ENCODE measurements around the gene ADCY3. TPM values are rescaled to one million over a fixed set of nuclear protein-coding genes. Genes with fewer than 3 reads are reported as not detected.

The ADCY3 gene
- total and polyA plus RNA-seq, 9 of the 15 experiments (the other 6 are each of a cell fraction or from before 2014, with no cell fraction given), result 1.5 to 54.8 (median 26.3) TPM

- FAIRE-seq, result no peak
- Histone ChIP-seq H3K27me3 (ENCODE audit: control insufficient read depth in 2 of 2, insufficient read depth in 2 of 2, low read length in 2 of 2) (no peaks in the 10 kb centered on the region), H3K9ac (ENCODE audit: insufficient read depth in 1 of 2, low read depth in 2 of 2, low read length in 2 of 2) (no peak overlapping the region), H3K4me1 (replicated peaks in 1 of 2; ENCODE audit: control insufficient read depth in 2 of 2, insufficient read depth in 2 of 2, low read length in 2 of 2) (peaks cover 0 to 5% of the 10 kb centered on the region in 2 experiments; a peak in 2 of 5 replicates), H4K20me1 (replicated peaks; ENCODE audit: control insufficient read depth, insufficient read depth, low read length) (no peaks in the 10 kb centered on the region), H3K27ac (ENCODE audit: extremely low read depth, low read depth, low read length) (no peak overlapping the region), H3K36me3 (ENCODE audit: control insufficient read depth, insufficient read depth, low read length) (peaks cover 51% of the 10 kb centered on the region), H3K9me3 (replicated peaks; ENCODE audit: control insufficient read depth, insufficient read depth, low read depth, low read length) (no peaks in the 10 kb centered on the region), H3K79me2 (ENCODE audit: control insufficient read depth, insufficient read depth, low read length) (no peaks in the 10 kb centered on the region), H2AFZ (ENCODE audit: low read depth, low read length) (no peak overlapping the region), H3K4me3 (no peak overlapping the region), H3K9me1 (ENCODE audit: control insufficient read depth, insufficient read depth, low read length) (no peaks in the 10 kb centered on the region), H3K4me2 (ENCODE audit: insufficient read depth, low read length) (no peak overlapping the region)
- ATAC-seq, result no peak
- 78% methylated on average over 17 of the region's 17 CpGs for WGBS (ENCODE audit: insufficient coverage, low coverage, missing lambda C conversion rate)
- in situ Hi-C loops (cut with MboI) (no loop called here), intact Hi-C loops (cut with micrococcal nuclease) (loop anchor here (5.0 kb wide), 3 partner anchors 299 to 369 kb away; partner anchors contain the start of gene NCOA1)
- CTCF ChIA-PET (ENCODE audit: low intra/inter-chr PET ratio), result interaction anchor here (1.1 to 3.3 kb wide), 5 partner anchors 36 to 419 kb away, joined by 3 to 32 read pairs (median 6); partner anchors contain the start of genes CENPO and PTRHD1
- POLR2A ChIA-PET, result interaction anchor here (0.8 to 1.7 kb wide), 3 partner anchors 10 to 168 kb away, joined by 3 to 9 read pairs (median 4); no protein-coding TSS in a partner anchor
- DNase-seq (ENCODE audit: extremely low read depth in 1 of 4, low spot score in 3 of 4), result no peak
- TSS peak; percentile 31 for BruUV-seq (replicated peaks)
- TF ChIP-seq POLR2G (IDR thresholded peaks at IDR 0.05; ENCODE audit: low read depth, low read length), result peak; percentile 34; the same call in 1 of the 2 replicates
- TF ChIP-seq NR1H2 (CRISPR knock-in tag; IDR thresholded peaks at IDR 0.05), result no peak
- TF ChIP-seq ZBTB33 (CRISPR knock-in tag; IDR thresholded peaks at IDR 0.05), result peak; percentile 80
- 0 out of 2 replicates have a peak, but pooled peaks have one; percentile 26 for TF ChIP-seq SUPT5H (IDR thresholded peaks at IDR 0.05)
Measured at GRCh38 chr2:24828238-24828996, 91.6 kb downstream of the ADCY3 start.
